ENCODE data around the gene GDA.
A peak's percentile ranks its signal among the peaks of the same experiment; 100 is the strongest.

The GDA gene

DNA sequence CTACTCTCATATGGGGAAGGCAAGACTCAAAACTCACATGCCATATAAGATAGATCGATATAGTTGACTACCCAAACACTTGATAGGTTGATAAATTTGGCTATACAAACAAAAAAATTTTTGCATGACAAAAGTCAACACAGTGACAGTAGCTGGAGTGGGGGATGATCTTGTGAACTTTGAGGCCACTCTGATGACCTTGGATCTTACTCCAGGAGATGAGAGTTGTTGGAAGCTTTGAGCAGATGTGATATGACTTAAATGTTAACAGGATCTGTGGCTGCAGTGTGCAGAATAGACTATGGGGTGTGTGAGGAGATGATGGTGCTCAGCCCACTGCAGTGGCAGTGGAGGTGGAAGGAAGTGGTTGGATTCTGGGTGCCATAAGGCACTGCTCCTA lies 114.3 kb downstream of the GDA start:
- no peak for TF ChIP-seq FOXM1 (IDR thresholded peaks at IDR 0.05; ENCODE audit: borderline replicate concordance, low read depth)
- no peak for TF ChIP-seq TCF12 (IDR thresholded peaks at IDR 0.05; ENCODE audit: low read depth)
- TF ChIP-seq EP300 (IDR thresholded peaks at IDR 0.05; ENCODE audit: borderline replicate concordance), result no peak
- TF ChIP-seq, protein P1, sequence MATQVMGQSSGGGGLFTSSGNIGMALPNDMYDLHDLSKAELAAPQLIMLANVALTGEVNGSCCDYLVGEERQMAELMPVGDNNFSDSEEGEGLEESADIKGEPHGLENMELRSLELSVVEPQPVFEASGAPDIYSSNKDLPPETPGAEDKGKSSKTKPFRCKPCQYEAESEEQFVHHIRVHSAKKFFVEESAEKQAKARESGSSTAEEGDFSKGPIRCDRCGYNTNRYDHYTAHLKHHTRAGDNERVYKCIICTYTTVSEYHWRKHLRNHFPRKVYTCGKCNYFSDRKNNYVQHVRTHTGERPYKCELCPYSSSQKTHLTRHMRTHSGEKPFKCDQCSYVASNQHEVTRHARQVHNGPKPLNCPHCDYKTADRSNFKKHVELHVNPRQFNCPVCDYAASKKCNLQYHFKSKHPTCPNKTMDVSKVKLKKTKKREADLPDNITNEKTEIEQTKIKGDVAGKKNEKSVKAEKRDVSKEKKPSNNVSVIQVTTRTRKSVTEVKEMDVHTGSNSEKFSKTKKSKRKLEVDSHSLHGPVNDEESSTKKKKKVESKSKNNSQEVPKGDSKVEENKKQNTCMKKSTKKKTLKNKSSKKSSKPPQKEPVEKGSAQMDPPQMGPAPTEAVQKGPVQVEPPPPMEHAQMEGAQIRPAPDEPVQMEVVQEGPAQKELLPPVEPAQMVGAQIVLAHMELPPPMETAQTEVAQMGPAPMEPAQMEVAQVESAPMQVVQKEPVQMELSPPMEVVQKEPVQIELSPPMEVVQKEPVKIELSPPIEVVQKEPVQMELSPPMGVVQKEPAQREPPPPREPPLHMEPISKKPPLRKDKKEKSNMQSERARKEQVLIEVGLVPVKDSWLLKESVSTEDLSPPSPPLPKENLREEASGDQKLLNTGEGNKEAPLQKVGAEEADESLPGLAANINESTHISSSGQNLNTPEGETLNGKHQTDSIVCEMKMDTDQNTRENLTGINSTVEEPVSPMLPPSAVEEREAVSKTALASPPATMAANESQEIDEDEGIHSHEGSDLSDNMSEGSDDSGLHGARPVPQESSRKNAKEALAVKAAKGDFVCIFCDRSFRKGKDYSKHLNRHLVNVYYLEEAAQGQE (IDR thresholded peaks at IDR 0.05; ENCODE audit: low read depth), result no peak
- no peak for TF ChIP-seq EGR1 (IDR thresholded peaks at IDR 0.05)
- TF ChIP-seq TAF1 (IDR thresholded peaks at IDR 0.05; ENCODE audit: low read depth), result no peak

DNA sequence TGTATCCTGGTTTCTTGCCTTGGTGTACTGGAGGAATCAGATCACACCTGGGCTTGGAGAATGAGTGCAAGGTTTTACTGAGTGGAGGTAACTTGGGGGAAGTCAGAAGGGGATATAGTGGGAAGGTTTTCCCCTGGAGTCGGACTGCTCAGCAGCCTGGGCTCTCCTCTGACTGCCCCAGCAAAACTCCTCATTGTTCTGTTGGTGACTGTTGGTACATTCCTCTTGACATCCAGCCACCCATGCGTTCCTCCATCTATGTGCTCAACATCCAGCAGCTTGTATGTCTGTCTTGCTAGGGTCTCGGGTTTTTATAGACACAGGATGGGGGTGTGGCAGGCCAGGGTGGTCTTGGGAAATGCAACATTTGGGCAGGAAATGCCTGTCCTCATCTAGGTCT lies 119.7 kb downstream of the GDA start:
- TF ChIP-seq NFIC (IDR thresholded peaks at IDR 0.05), result no peak
- TF ChIP-seq TAF1 (IDR thresholded peaks at IDR 0.05; ENCODE audit: low read depth), result no peak
- no peak for TF ChIP-seq RAD21 (IDR thresholded peaks at IDR 0.05; ENCODE audit: low read depth)
- no peak for TF ChIP-seq EP300 (IDR thresholded peaks at IDR 0.05; ENCODE audit: borderline replicate concordance)
- TF ChIP-seq, protein P2, sequence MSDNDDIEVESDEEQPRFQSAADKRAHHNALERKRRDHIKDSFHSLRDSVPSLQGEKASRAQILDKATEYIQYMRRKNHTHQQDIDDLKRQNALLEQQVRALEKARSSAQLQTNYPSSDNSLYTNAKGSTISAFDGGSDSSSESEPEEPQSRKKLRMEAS (IDR thresholded peaks at IDR 0.05), result no peak
- TF ChIP-seq ZBTB7A (IDR thresholded peaks at IDR 0.05; ENCODE audit: low read depth), result no peak

DNA sequence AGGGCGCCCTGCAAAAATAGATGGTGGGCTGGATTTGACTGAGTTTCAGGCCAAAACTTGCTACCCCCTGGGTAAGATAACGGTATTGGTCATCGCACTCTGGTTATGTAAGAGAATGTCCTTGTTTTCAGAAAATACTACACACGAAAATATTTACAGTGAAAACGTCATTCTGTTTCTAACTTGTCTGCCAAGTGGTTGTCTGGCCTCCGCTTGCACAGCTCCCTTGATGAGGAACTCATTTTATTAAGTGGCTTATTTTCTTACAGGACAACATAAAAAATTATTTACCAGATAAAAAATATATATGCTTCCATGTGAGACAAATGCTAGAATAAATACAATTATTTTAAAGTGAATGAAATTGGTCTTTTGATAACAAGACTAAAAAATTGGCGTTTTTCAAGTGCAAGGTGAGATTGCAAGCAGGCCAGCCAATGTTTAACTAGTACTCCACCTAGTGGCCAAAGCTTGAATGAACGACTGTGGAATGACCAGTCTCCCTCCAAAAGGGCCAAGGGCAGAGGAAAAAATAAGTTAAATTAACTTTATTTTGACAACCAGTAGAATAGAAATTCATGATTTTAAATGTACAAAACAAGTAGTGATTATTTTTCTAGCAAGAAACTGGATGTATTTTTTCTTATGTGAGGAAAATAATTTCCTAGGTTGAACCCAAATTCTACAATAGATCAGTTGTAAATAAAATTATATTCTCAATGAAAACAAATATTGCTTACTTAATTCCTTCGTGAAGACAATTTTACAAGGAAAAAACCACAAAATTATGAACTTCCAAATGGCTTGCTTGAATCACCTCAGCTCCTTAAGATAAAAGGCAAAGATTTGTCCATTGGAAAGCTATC lies 122.6 kb downstream of the GDA start:
- TF ChIP-seq TEAD4 (IDR thresholded peaks at IDR 0.05) (no peak), NFIC (IDR thresholded peaks at IDR 0.05) (no peak), CEBPB (IDR thresholded peaks at IDR 0.05) (no peak), RAD21 (IDR thresholded peaks at IDR 0.05; ENCODE audit: low read depth) (peak; percentile 94), EGR1 (IDR thresholded peaks at IDR 0.05) (no peak), YY1 (IDR thresholded peaks at IDR 0.05; ENCODE audit: low read depth) (no peak), TCF12 (IDR thresholded peaks at IDR 0.05; ENCODE audit: low read depth) (no peak)
- TF ChIP-seq, protein P1 (IDR thresholded peaks at IDR 0.05; ENCODE audit: low read depth), result no peak

DNA sequence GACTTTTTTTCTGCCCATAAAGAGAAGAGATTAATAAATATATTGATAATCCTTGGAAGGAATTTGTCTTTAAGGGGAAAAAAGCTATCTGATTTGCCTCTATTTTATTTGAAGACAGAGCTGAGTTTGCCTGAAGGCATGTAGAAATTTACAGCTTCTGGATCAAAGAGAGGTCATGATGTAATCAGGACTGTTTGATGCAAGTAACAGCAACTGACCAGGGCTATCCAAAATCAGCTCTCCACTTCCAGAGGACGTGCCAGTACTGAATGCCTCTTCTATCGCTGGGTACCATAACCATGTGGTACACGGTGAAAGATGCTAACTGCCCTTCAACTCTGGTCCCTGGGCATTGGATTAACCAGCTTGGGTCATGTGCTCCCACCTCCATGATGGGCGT lies 125.2 kb downstream of the GDA start:
- no peak for TF ChIP-seq FOXM1 (IDR thresholded peaks at IDR 0.05; ENCODE audit: borderline replicate concordance, low read depth)
- no peak for TF ChIP-seq CEBPB (IDR thresholded peaks at IDR 0.05)
- no peak for TF ChIP-seq EGR1 (IDR thresholded peaks at IDR 0.05)
- no peak for TF ChIP-seq YY1 (IDR thresholded peaks at IDR 0.05; ENCODE audit: low read depth)
- no peak for TF ChIP-seq TAF1 (IDR thresholded peaks at IDR 0.05; ENCODE audit: low read depth)
- TF ChIP-seq, protein P3, sequence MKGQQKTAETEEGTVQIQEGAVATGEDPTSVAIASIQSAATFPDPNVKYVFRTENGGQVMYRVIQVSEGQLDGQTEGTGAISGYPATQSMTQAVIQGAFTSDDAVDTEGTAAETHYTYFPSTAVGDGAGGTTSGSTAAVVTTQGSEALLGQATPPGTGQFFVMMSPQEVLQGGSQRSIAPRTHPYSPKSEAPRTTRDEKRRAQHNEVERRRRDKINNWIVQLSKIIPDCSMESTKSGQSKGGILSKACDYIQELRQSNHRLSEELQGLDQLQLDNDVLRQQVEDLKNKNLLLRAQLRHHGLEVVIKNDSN (IDR thresholded peaks at IDR 0.05), result no peak
- TF ChIP-seq RAD21 (IDR thresholded peaks at IDR 0.05; ENCODE audit: low read depth), result no peak
- no peak for TF ChIP-seq TCF12 (IDR thresholded peaks at IDR 0.05; ENCODE audit: low read depth)
- no peak for TF ChIP-seq TEAD4 (IDR thresholded peaks at IDR 0.05)
- TF ChIP-seq EP300 (IDR thresholded peaks at IDR 0.05; ENCODE audit: borderline replicate concordance), result no peak
- TF ChIP-seq, protein P1 (IDR thresholded peaks at IDR 0.05; ENCODE audit: low read depth), result no peak
- no peak for TF ChIP-seq CREB1 (IDR thresholded peaks at IDR 0.05; ENCODE audit: low read depth)
- TF ChIP-seq, protein P2 (IDR thresholded peaks at IDR 0.05), result no peak
- no peak for TF ChIP-seq ZBTB7A (IDR thresholded peaks at IDR 0.05; ENCODE audit: low read depth)
- TF ChIP-seq NFIC (IDR thresholded peaks at IDR 0.05), result no peak

DNA sequence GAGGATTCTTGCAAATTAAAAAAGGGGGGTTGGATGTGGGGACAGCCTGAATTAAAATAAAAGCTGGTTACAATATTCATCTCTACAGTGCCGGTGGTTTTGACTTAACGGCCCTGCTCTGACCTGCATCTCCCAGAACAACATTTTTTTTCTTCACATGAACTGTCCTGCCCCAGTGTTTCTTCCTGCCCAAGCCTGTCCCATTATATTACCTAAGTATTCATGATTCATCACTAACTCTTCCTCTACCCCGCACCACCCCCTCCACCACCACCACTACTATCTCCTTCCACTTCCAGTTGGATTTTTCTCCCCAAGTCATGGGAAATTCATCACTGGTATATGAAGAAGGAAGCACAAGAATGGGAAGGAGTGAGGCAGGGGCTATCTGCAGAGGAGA lies 125.7 kb downstream of the GDA start:
- no peak for TF ChIP-seq ZBTB7A (IDR thresholded peaks at IDR 0.05; ENCODE audit: low read depth)
- TF ChIP-seq NFIC (IDR thresholded peaks at IDR 0.05), result no peak
- no peak for TF ChIP-seq TEAD4 (IDR thresholded peaks at IDR 0.05)
- no peak for TF ChIP-seq TAF1 (IDR thresholded peaks at IDR 0.05; ENCODE audit: low read depth)
- TF ChIP-seq FOXM1 (IDR thresholded peaks at IDR 0.05; ENCODE audit: borderline replicate concordance, low read depth), result no peak
- TF ChIP-seq EGR1 (IDR thresholded peaks at IDR 0.05), result no peak
- TF ChIP-seq, protein P1 (IDR thresholded peaks at IDR 0.05; ENCODE audit: low read depth), result no peak
- TF ChIP-seq, protein P2 (IDR thresholded peaks at IDR 0.05), result no peak
- no peak for TF ChIP-seq EP300 (IDR thresholded peaks at IDR 0.05; ENCODE audit: borderline replicate concordance)
- no peak for TF ChIP-seq RAD21 (IDR thresholded peaks at IDR 0.05; ENCODE audit: low read depth)
- TF ChIP-seq CEBPB (IDR thresholded peaks at IDR 0.05), result no peak
- no peak for TF ChIP-seq CREB1 (IDR thresholded peaks at IDR 0.05; ENCODE audit: low read depth)
- TF ChIP-seq TCF12 (IDR thresholded peaks at IDR 0.05; ENCODE audit: low read depth), result no peak
- TF ChIP-seq, protein P3 (IDR thresholded peaks at IDR 0.05), result no peak
- no peak for TF ChIP-seq YY1 (IDR thresholded peaks at IDR 0.05; ENCODE audit: low read depth)
